GM12878 (cell line): ENCODE results near the gene FPGS. TPM values are rescaled to one million over a fixed set of nuclear protein-coding genes. Genes with fewer than 3 reads are reported as not detected.

Experiments
- BCL11A ChIP-seq: IDR thresholded peaks from 2 replicates; pipeline ENCODE4 v1.6.1; 2011; ENCODE audit warnings: low read depth, low read length
- BHLHE40 ChIP-seq, 2 experiments: fragments of 450-650 bp in 1 of 2; IDR thresholded peaks; 2 replicates each; pipeline ENCODE4 v1.6.1; 2011 to 2017; ENCODE audit warnings: low read depth in 2 of 2, borderline replicate concordance in 1 of 2, improper control_type of control experiment in 1 of 2, low read length in 1 of 2, mild to moderate bottlenecking in 1 of 2
- BRCA1 ChIP-seq: IDR thresholded peaks from 2 replicates; pipeline ENCODE4 v1.6.1; 2011; ENCODE audit warnings: low read depth, low read length, improper control_type of control experiment
- CBX5 ChIP-seq: sonication (generic); IDR thresholded peaks from 2 replicates; pipeline ENCODE4 v1.6.1; 2016; ENCODE audit warnings: low read depth, moderate library complexity, mild to moderate bottlenecking, inconsistent platforms
- IKZF1 ChIP-seq: fragments of 450-650 bp; conservative IDR thresholded peaks from 2 replicates; pipeline ENCODE4 v1.6.1; 2017; ENCODE audit warnings: antibody characterized with exemption, mild to moderate bottlenecking
- IKZF2 ChIP-seq, 2 experiments: fragments of 450-650 bp; IDR thresholded peaks; 2 replicates each; pipeline ENCODE4 v1.6.1; 2017; ENCODE audit warnings: mild to moderate bottlenecking in 2 of 2, moderate library complexity in 2 of 2
- MTA2 ChIP-seq: fragments of 450-650 bp; IDR thresholded peaks from 2 replicates; pipeline ENCODE4 v1.6.1; 2016; ENCODE audit warnings: low read depth, mild to moderate bottlenecking, moderate library complexity
- NFYB ChIP-seq: IDR thresholded peaks from 2 replicates; pipeline ENCODE4 v1.6.1; 2011; ENCODE audit warnings: low read depth, mild to moderate bottlenecking, low read length, improper control_type of control experiment, moderate library complexity; ENCODE audit not compliant: insufficient read depth
- POLR2A ChIP-seq: IDR thresholded peaks from 2 replicates; pipeline ENCODE4 v1.6.1; 2011; ENCODE audit warnings: low read depth, mild to moderate bottlenecking, low read length
- RB1 ChIP-seq: fragments of 450-650 bp; formaldehyde crosslinking; IDR thresholded peaks from 2 replicates; pipeline ENCODE4 v1.6.1; 2017; ENCODE audit warnings: mild to moderate bottlenecking, borderline replicate concordance
- RELA ChIP-seq: fragments of 450-650 bp; IDR thresholded peaks from 2 replicates; pipeline ENCODE4 v1.8.0; 2014; ENCODE audit warnings: borderline replicate concordance; ENCODE audit not compliant: partially characterized antibody
- SIN3A ChIP-seq: IDR thresholded peaks from 2 replicates; pipeline ENCODE4 v1.6.1; 2012; ENCODE audit warnings: low read depth, low read length, improper control_type of control experiment
- TBL1XR1 ChIP-seq: IDR thresholded peaks from 2 replicates; pipeline ENCODE4 v1.6.1; 2012; ENCODE audit warnings: low read depth, low read length, improper control_type of control experiment
- TCF3 ChIP-seq: IDR thresholded peaks from 2 replicates; pipeline ENCODE4 v1.6.1; 2012; ENCODE audit warnings: low read depth, mild to moderate bottlenecking, low read length, borderline replicate concordance; ENCODE audit not compliant: insufficient read depth
- ZNF687 ChIP-seq: fragments of 450-650 bp; IDR thresholded peaks from 2 replicates; pipeline ENCODE4 v1.6.1; 2017; ENCODE audit warnings: mild to moderate bottlenecking, moderate library complexity
- polyA plus RNA-seq, 11 experiments: library from polyadenylated mRNA; depleted of rRNA in 4 of 11; unstranded in 6 of 11; stranded (reverse) in 5 of 11; fragments of >200 nt; fragmentation: Nextera tagmentation in 4 of 11; fragmentation: Illumina TruSeq in 1 of 11; extraction: Ambion mirVana in 4 of 11; extraction: Trizol in 1 of 11; gene quantifications; 1 replicate in 1 of 11; 2 replicates in 10 of 11; pipeline versions ENCODE4 v1.2.1 to v1.2.3, GENCODE V29; 2011 to 2016; ENCODE audit warnings: inconsistent platforms in 2 of 11, missing spikeins in 2 of 11, low read depth in 1 of 11
- total RNA-seq, 4 experiments: library from RNA; depleted of rRNA in 3 of 4; stranded (reverse); fragments of >200 nt in 3 of 4; fragmentation: Illumina TruSeq in 1 of 4; extraction: Trizol in 1 of 4; gene quantifications; 2 replicates each; pipeline versions ENCODE4 v1.2.1 to v1.2.3, GENCODE V29; 2013 to 2021
- TF ChIP-seq, protein P1 (sequence below): IDR thresholded peaks from 2 replicates; pipeline ENCODE4 v1.6.1; 2011; ENCODE audit warnings: mild to moderate bottlenecking, low read depth, low read length, moderate library complexity; ENCODE audit not compliant: insufficient replicate concordance
- TF ChIP-seq, protein P2 (sequence below): IDR thresholded peaks from 2 replicates; pipeline ENCODE4 v1.6.1; 2011; ENCODE audit warnings: borderline replicate concordance, low read depth, mild to moderate bottlenecking, moderate library complexity, mixed read lengths, low read length; ENCODE audit not compliant: insufficient read depth; ENCODE audit errors: extremely low read length
- TF ChIP-seq, protein P3 (sequence below): fragments of 150-350 bp; IDR thresholded peaks from 2 replicates; pipeline ENCODE4 v1.6.1; 2016; ENCODE audit warnings: low read depth, low read length
- TF ChIP-seq, protein P4 (sequence below): IDR thresholded peaks from 2 replicates; pipeline ENCODE4 v1.6.1; 2012; ENCODE audit warnings: low read depth, low read length, improper control_type of control experiment

FPGS gene
- total and polyA plus RNA-seq, 10 of the 15 experiments (the other 5 are each of a cell fraction or from before 2014, with no cell fraction given), result 1.2 to 127 (median 80.4) TPM

DNA sequence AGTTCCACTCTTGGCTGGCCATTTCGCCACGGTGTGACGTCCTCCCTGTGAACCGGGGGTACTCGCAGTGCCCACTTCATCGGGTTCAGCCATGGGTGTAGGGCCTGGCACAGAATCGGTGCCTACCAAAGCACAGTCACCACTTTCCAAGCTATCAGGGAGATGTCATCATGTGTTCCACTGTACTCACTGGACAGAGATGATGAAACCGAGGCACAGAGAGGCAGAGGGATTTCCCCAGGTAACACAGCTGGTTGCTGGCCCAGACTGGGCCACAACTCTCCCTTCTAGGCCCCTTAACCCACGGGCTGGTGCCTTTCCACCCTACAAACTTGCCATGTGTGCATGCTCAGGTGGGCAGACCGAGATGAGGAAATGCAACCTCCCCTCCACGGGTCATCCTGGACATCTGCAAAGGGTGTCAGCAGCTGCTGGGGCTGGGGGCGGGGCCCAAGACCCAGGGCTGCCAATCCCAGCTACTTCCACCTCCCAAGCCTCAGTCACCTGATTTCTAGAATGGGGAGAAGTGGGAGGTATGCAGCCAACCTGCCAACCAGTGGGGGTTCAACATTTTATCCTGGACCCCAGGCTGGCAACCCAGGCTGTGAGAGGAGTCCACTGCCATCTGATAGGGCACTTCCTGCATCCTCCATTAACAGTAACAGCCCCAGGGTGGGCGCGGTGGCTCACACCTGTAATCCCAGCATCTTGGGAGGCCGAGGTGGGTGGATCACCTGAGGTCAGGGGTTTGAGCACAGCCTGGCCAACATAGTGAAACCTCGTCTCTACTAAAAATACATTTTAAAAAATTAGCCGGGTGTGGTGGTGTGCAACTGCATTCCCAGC is 23.3 kb upstream of the FPGS start (continued):
- TF ChIP-seq ZNF687 (peak; percentile 60; the same call in 1 of the 2 replicates), CBX5 (no peak), RB1 (no peak), RELA (peak; percentile 10), IKZF1 (peak; percentile 52), SIN3A (no peak), BCL11A (peak; percentile 5; the same call in 1 of the 2 replicates), TBL1XR1 (0 out of 2 replicates have a peak, but pooled peaks have one; percentile 23), NFYB (peak; percentile 58; the same call in 1 of the 2 replicates), POLR2A (peak; percentile 50; the same call in 1 of the 2 replicates), TCF3 (peak; percentile 90), MTA2 (peak; percentile 53; the same call in 1 of the 2 replicates), BHLHE40 (IDR thresholded peaks at IDR 0.05; ENCODE audit: borderline replicate concordance in 1 of 2, low read depth in 2 of 2, low read length in 1 of 2) (peak; percentile 50 to 64; a peak in 2 of 4 replicates), IKZF2 (IDR thresholded peaks at IDR 0.05) (peak; percentile 25 to 33; a peak in 3 of 4 replicates), BRCA1 (no peak)
- TF ChIP-seq, protein P1, sequence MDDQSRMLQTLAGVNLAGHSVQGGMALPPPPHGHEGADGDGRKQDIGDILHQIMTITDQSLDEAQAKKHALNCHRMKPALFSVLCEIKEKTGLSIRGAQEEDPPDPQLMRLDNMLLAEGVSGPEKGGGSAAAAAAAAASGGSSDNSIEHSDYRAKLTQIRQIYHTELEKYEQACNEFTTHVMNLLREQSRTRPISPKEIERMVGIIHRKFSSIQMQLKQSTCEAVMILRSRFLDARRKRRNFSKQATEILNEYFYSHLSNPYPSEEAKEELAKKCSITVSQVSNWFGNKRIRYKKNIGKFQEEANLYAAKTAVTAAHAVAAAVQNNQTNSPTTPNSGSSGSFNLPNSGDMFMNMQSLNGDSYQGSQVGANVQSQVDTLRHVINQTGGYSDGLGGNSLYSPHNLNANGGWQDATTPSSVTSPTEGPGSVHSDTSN, result peak; percentile 59
- TF ChIP-seq, protein P2, sequence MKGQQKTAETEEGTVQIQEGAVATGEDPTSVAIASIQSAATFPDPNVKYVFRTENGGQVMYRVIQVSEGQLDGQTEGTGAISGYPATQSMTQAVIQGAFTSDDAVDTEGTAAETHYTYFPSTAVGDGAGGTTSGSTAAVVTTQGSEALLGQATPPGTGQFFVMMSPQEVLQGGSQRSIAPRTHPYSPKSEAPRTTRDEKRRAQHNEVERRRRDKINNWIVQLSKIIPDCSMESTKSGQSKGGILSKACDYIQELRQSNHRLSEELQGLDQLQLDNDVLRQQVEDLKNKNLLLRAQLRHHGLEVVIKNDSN, result no peak
- TF ChIP-seq, protein P3, sequence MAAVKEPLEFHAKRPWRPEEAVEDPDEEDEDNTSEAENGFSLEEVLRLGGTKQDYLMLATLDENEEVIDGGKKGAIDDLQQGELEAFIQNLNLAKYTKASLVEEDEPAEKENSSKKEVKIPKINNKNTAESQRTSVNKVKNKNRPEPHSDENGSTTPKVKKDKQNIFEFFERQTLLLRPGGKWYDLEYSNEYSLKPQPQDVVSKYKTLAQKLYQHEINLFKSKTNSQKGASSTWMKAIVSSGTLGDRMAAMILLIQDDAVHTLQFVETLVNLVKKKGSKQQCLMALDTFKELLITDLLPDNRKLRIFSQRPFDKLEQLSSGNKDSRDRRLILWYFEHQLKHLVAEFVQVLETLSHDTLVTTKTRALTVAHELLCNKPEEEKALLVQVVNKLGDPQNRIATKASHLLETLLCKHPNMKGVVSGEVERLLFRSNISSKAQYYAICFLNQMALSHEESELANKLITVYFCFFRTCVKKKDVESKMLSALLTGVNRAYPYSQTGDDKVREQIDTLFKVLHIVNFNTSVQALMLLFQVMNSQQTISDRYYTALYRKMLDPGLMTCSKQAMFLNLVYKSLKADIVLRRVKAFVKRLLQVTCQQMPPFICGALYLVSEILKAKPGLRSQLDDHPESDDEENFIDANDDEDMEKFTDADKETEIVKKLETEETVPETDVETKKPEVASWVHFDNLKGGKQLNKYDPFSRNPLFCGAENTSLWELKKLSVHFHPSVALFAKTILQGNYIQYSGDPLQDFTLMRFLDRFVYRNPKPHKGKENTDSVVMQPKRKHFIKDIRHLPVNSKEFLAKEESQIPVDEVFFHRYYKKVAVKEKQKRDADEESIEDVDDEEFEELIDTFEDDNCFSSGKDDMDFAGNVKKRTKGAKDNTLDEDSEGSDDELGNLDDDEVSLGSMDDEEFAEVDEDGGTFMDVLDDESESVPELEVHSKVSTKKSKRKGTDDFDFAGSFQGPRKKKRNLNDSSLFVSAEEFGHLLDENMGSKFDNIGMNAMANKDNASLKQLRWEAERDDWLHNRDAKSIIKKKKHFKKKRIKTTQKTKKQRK, result no peak
- TF ChIP-seq, protein P4, sequence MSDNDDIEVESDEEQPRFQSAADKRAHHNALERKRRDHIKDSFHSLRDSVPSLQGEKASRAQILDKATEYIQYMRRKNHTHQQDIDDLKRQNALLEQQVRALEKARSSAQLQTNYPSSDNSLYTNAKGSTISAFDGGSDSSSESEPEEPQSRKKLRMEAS, result peak; percentile 56; the same call in 1 of the 2 replicates
